ENCODE results near the gene LDLRAD4.
A peak's percentile ranks its signal among the peaks of the same experiment; 100 is the strongest.

LDLRAD4 gene

DNA sequence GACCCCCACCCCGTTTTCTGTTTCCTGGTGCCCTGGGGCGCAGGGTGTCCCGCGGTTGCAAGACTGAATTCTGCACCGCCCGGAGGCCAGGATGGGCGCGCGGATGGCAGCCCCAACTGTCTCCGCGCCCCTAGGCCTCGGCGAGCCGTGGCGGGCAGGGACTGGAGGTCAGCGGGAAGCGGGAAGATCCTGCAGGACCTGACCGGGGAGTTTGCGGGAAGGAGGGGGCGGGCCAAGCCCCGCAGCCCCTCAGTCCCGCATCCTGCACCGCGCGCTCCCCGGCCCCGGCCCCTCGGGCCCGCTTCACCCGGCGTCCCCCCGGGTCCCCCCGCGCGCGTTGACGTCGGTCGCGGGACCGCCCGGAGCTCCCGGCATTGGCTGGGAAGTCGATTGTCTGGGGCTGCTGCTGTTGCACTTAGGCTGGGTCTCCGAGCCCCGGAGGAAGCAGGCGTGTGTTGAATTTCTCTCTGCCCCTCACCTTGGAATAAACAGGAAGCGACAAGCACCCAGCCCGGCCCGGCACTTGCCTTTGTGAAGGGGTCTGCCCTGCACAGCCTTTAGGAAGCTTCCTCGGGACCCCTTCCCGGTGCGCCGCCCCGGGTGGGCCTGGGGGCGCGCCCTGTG is at the start of gene LDLRAD4:
TSS of gene LDLRAD4 (plus strand) at position 393 of the 624 bp plus-strand sequence.
- in situ Hi-C loops (cut with MboI; ENCODE audit: low sequenced_read_pairs, unreplicated experiment) = loop anchor here (25.0 kb wide), 4 partner anchors 106 to 544 kb away; no protein-coding TSS in a partner anchor
- TF ChIP-seq, protein P1, sequence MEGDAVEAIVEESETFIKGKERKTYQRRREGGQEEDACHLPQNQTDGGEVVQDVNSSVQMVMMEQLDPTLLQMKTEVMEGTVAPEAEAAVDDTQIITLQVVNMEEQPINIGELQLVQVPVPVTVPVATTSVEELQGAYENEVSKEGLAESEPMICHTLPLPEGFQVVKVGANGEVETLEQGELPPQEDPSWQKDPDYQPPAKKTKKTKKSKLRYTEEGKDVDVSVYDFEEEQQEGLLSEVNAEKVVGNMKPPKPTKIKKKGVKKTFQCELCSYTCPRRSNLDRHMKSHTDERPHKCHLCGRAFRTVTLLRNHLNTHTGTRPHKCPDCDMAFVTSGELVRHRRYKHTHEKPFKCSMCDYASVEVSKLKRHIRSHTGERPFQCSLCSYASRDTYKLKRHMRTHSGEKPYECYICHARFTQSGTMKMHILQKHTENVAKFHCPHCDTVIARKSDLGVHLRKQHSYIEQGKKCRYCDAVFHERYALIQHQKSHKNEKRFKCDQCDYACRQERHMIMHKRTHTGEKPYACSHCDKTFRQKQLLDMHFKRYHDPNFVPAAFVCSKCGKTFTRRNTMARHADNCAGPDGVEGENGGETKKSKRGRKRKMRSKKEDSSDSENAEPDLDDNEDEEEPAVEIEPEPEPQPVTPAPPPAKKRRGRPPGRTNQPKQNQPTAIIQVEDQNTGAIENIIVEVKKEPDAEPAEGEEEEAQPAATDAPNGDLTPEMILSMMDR (IDR thresholded peaks at IDR 0.05; ENCODE audit: borderline replicate concordance, control extremely low read depth, extremely low read depth, insufficient read depth, missing control alignments) = no peak
- DNase-seq (ENCODE audit: low spot score) = peak; percentile 51

DNA sequence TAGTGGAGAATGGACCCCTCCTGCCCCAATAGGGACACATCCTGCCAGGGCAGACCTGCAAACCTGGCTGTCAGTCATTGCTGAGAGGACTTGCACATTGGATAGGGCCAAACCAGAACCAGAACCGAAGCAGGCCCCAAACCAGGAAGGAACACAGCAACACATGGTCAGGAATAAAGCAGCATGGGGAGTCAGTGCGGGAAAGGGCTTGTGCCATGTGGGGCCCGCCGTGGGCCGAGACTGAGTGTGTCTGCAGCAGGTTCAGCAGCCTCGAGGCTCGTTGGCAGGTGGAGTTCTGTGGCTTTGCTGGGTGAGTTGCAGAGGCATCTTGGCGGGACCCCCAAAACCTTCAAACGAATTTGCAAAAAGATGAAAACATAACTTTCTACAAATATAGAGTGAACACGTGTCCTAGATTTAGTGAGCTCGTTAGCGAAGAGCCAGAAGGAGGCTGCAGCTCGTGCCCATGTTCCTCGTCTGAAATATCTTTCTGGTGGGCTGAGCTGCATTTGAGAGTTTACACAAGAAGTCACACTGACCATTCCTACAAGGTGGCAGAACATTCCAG is 44.9 kb upstream of the LDLRAD4 start:
- in situ Hi-C loops (cut with MboI; ENCODE audit: low sequenced_read_pairs, unreplicated experiment) = no loop called here
- TF ChIP-seq, protein P1 (IDR thresholded peaks at IDR 0.05; ENCODE audit: borderline replicate concordance, control extremely low read depth, extremely low read depth, insufficient read depth, missing control alignments) = no peak

DNA sequence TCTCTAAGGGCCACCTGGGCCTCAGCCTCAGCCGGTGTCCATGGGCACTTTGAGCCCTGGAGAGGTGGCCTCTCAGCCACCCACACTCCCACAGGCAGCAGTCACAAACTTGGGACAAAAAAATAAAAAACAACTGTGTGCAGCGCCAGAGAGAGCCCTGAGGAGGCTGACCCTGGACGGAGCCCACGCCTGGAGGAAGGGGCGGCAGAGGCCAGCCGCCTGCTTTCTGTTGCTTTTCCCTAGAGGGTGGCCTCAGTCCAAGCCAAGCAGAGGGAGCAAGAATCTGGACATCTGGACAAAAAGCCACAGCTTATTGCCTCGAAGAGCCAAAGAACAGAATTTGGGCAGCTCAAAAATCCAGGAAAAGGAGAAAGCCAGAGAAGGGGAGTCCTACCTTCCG is 43.3 kb upstream of the LDLRAD4 start:
- in situ Hi-C loops (cut with MboI; ENCODE audit: low sequenced_read_pairs, unreplicated experiment) = no loop called here
- TF ChIP-seq, protein P1 (IDR thresholded peaks at IDR 0.05; ENCODE audit: borderline replicate concordance, control extremely low read depth, extremely low read depth, insufficient read depth, missing control alignments) = no peak
- no peak for DNase-seq (ENCODE audit: low spot score)

More for the DNA sequence above, 44.9 kb upstream of the LDLRAD4 start:
- peak; percentile 14 for DNase-seq (ENCODE audit: low spot score)

DNA sequence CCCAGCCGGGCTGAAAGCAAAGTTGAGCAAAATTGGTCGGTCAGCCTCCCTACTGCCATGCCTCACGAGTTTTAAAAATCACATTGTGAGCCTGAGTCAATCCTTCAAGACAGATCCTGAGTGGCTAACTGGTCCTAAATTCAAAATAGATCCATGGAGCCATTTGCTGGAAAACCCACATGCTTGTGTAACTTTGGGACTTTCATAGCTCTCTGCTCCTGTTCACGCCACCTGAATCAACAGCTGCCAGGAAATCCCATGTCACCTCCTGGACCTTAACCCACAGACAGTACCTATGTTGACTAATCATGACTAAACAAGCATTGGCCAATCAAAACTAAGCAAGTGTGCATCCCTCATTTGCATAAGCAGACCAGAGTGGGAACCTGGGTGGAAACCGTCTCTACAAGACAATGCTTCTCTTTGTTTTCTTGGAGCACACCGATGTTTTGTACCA is 42.8 kb upstream of the LDLRAD4 start:
- TF ChIP-seq, protein P1 (IDR thresholded peaks at IDR 0.05; ENCODE audit: borderline replicate concordance, control extremely low read depth, extremely low read depth, insufficient read depth, missing control alignments) = no peak
- peak; percentile 17 for DNase-seq (ENCODE audit: low spot score)
- in situ Hi-C loops (cut with MboI; ENCODE audit: low sequenced_read_pairs, unreplicated experiment) = no loop called here

DNA sequence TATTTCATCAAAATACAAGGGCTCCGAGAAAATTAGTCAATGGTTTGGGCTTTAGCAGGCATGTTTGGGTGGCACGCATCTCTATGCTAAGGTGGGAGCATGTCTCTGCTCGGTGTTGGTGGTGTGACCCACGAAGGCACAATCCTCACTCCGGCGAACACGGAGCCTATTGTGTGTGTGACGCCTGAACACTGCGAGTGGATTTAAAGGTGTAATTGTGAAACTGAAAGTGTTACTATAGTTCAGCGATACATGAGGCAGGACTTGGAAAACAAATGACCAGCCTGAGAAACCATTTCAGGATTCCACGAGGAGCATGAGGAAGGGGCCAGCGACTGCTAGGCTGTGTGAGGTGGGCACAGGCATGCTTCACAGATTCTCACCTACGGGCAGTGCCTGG is 41.7 kb upstream of the LDLRAD4 start:
- no peak for DNase-seq (ENCODE audit: low spot score)
- in situ Hi-C loops (cut with MboI; ENCODE audit: low sequenced_read_pairs, unreplicated experiment) = no loop called here
- TF ChIP-seq, protein P1 (IDR thresholded peaks at IDR 0.05; ENCODE audit: borderline replicate concordance, control extremely low read depth, extremely low read depth, insufficient read depth, missing control alignments) = no peak

DNA sequence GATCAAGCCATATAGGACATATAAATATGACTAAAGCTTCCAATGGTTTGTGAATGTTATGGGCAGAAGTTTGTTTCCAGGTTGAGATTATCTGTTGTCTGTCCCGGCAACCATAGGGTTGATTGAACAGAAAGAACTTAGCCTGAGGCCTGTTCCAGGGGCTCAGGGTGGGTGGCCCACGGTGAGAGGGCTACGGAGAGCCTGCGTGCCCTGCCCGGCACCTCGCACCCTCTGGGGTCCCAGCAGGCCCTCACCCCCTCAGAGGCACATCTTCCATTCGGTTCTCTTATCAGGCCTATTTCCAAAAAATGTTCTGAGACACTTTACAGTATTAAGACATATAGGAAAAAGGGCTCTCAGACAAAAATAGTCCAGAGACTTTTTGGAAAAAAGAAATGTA is 40.4 kb upstream of the LDLRAD4 start:
- DNase-seq (ENCODE audit: low spot score) = no peak
- TF ChIP-seq, protein P1 (IDR thresholded peaks at IDR 0.05; ENCODE audit: borderline replicate concordance, control extremely low read depth, extremely low read depth, insufficient read depth, missing control alignments) = no peak
- in situ Hi-C loops (cut with MboI; ENCODE audit: low sequenced_read_pairs, unreplicated experiment) = no loop called here

Measured in GM13976 (cell line).